ENCODE results near the gene TMEM106C. TPM values are rescaled to one million over a fixed set of nuclear protein-coding genes. Genes with fewer than 3 reads are reported as not detected.

TMEM106C gene
- total and polyA plus RNA-seq, 2 of the 4 experiments (the other 2 are of a cell fraction), result 72.1 to 74.6 TPM

- Histone ChIP-seq H3K27ac (ENCODE audit: insufficient read depth, low read length) (no peak overlapping the region), H4K20me1 (ENCODE audit: insufficient read depth, low read length) (no peaks in the 10 kb centered on the region), H3K4me2 (ENCODE audit: low read depth, low read length) (no peak overlapping the region), H3K27me3 (ENCODE audit: control insufficient read depth, insufficient read depth, low read length) (peaks cover 69% of the 10 kb centered on the region), H3K9me3 (ENCODE audit: control insufficient read depth, insufficient read depth, low read length) (no peaks in the 10 kb centered on the region), H2BK120ac (ENCODE audit: low read depth, low read length) (no peak overlapping the region), H2BK5ac (ENCODE audit: low read depth, low read length, poor library complexity, severe bottlenecking) (no peak overlapping the region), H3K18ac (ENCODE audit: low read depth, low read length) (no peak overlapping the region), H2AK9ac (replicated peaks; ENCODE audit: low read depth, low read length, poor library complexity) (no peak overlapping the region), H2AFZ (replicated peaks; ENCODE audit: low read length, poor library complexity) (no peak overlapping the region), H2BK15ac (ENCODE audit: low read depth, low read length) (no peak overlapping the region), H2BK20ac (ENCODE audit: low read depth, low read length) (no peak overlapping the region), H3K4me1 (ENCODE audit: control insufficient read depth, insufficient read depth, low read length) (no peaks in the 10 kb centered on the region; the same call in 1 of the 2 replicates), H3K9ac (ENCODE audit: low read depth, low read length) (no peak overlapping the region), H3K79me1 (ENCODE audit: low read depth in 1 of 2, low read length in 2 of 2) (no peaks in the 10 kb centered on the region), H3K23ac (ENCODE audit: low read depth, low read length) (no peak overlapping the region), H3K14ac (replicated peaks; ENCODE audit: low read depth, low read length) (no peak overlapping the region), H3K56ac (ENCODE audit: extremely low read depth, insufficient read depth, low read length) (no peak overlapping the region; the same call in 1 of the 2 replicates), H3K36me3 (ENCODE audit: control insufficient read depth, insufficient read depth, low read length) (no peaks in the 10 kb centered on the region), H3K4ac (ENCODE audit: low read depth, low read length) (no peak overlapping the region), H3K4me3 (ENCODE audit: insufficient read depth, low read depth, low read length) (no peak overlapping the region), H3K9me1 (ENCODE audit: insufficient read depth, low read length) (no peaks in the 10 kb centered on the region), H4K5ac (ENCODE audit: low read depth, low read length) (no peak overlapping the region), H4K8ac (ENCODE audit: low read depth in 2 of 2, low read length in 2 of 2) (no peak overlapping the region), H2AK5ac (ENCODE audit: low read depth, low read length) (no peak overlapping the region), H4K91ac (ENCODE audit: insufficient read depth, low read depth, low read length) (no peak overlapping the region)
- ATAC-seq (ENCODE audit: low read depth) (no peak), DNase-seq (no peak)
- BruUV-seq (replicated peaks), result no TSS peak
- TF ChIP-seq CEBPB (IDR thresholded peaks at IDR 0.05; ENCODE audit: low read depth, low read length) (no peak), RCOR1 (IDR thresholded peaks at IDR 0.05; ENCODE audit: insufficient replicate concordance, low read length) (no peak), MXI1 (IDR thresholded peaks at IDR 0.05; ENCODE audit: borderline replicate concordance, low read depth, low read length) (no peak), BHLHE40 (IDR thresholded peaks at IDR 0.05; ENCODE audit: low read depth, low read length) (no peak), SMC3 (IDR thresholded peaks at IDR 0.05; ENCODE audit: low read depth, low read length) (no peak), MAZ (IDR thresholded peaks at IDR 0.05; ENCODE audit: borderline replicate concordance, low read depth, low read length) (no peak), POLR2A (IDR thresholded peaks at IDR 0.05; ENCODE audit: low read depth, low read length) (no peak), ELK1 (IDR thresholded peaks at IDR 0.05; ENCODE audit: borderline replicate concordance, low read depth, low read length) (no peak), USF2 (IDR thresholded peaks at IDR 0.05; ENCODE audit: low read depth, low read length) (no peak), RAD21 (IDR thresholded peaks at IDR 0.05; ENCODE audit: low read length) (no peak), CTCF (conservative IDR thresholded peaks at IDR 0.05; ENCODE audit: low read depth, low read length) (no peak), MAFK (IDR thresholded peaks at IDR 0.05; ENCODE audit: low read depth, low read length) (no peak), NFE2L2 (IDR thresholded peaks at IDR 0.05; ENCODE audit: low read depth, low read length) (no peak), RFX5 (IDR thresholded peaks at IDR 0.05; ENCODE audit: low read depth, low read length) (no peak), FOS (IDR thresholded peaks at IDR 0.05; ENCODE audit: low read depth, low read length) (no peak), CHD1 (IDR thresholded peaks at IDR 0.05; ENCODE audit: low read depth, low read length) (no peak)
- WGBS, 2 experiments (ENCODE audit: extremely low coverage in 2 of 2, insufficient read length in 1 of 2), result no CpG with 5 or more reads among the region's 5 CpGs
- intact Hi-C loops (cut with micrococcal nuclease), result no loop called here
- ChIA-PET CTCF (no interaction called here), POLR2A (ENCODE audit: unreplicated experiment) (no interaction called here)
- in situ Hi-C loops (cut with MboI; ENCODE audit: low sequenced_read_pairs), result no loop called here
- dilution Hi-C loops (cut with HindIII; ENCODE audit: low sequenced_read_pairs, unreplicated experiment), result no loop called here
These were observed 30.1 kb downstream of the TMEM106C start for GRCh38 chr12:47993491-47993890.

Measured in IMR-90 (cell line).